HFF-Myc (cell line): ENCODE data around the gene BABAM2.

Experiments
- DNase-seq: peaks from one replicate; pipeline ENCODE4 v3.0.0-alpha.2; 2011; ENCODE audit warnings: low read depth; ENCODE audit errors: extremely low read depth
- H3K4me3 ChIP-seq: replicated peaks from 2 replicates; pipeline ENCODE4 v1.5.1; 2011; ENCODE audit warnings: low read depth, mild to moderate bottlenecking, control low read depth, low read length
- TF ChIP-seq, protein P1 (sequence below): IDR thresholded peaks from 2 replicates; pipeline ENCODE4 v1.5.1; 2012; ENCODE audit warnings: mild to moderate bottlenecking, low read depth, low read length, control low read depth; ENCODE audit errors: missing control alignments

BABAM2 gene

GRCh38 chr2:28358668-28359201 lies 468.2 kb downstream of the BABAM2 start:
- H3K4me3 ChIP-seq, result no peak overlapping the region
- DNase-seq, result no peak
- TF ChIP-seq, protein P1, sequence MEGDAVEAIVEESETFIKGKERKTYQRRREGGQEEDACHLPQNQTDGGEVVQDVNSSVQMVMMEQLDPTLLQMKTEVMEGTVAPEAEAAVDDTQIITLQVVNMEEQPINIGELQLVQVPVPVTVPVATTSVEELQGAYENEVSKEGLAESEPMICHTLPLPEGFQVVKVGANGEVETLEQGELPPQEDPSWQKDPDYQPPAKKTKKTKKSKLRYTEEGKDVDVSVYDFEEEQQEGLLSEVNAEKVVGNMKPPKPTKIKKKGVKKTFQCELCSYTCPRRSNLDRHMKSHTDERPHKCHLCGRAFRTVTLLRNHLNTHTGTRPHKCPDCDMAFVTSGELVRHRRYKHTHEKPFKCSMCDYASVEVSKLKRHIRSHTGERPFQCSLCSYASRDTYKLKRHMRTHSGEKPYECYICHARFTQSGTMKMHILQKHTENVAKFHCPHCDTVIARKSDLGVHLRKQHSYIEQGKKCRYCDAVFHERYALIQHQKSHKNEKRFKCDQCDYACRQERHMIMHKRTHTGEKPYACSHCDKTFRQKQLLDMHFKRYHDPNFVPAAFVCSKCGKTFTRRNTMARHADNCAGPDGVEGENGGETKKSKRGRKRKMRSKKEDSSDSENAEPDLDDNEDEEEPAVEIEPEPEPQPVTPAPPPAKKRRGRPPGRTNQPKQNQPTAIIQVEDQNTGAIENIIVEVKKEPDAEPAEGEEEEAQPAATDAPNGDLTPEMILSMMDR, result no peak

DNA sequence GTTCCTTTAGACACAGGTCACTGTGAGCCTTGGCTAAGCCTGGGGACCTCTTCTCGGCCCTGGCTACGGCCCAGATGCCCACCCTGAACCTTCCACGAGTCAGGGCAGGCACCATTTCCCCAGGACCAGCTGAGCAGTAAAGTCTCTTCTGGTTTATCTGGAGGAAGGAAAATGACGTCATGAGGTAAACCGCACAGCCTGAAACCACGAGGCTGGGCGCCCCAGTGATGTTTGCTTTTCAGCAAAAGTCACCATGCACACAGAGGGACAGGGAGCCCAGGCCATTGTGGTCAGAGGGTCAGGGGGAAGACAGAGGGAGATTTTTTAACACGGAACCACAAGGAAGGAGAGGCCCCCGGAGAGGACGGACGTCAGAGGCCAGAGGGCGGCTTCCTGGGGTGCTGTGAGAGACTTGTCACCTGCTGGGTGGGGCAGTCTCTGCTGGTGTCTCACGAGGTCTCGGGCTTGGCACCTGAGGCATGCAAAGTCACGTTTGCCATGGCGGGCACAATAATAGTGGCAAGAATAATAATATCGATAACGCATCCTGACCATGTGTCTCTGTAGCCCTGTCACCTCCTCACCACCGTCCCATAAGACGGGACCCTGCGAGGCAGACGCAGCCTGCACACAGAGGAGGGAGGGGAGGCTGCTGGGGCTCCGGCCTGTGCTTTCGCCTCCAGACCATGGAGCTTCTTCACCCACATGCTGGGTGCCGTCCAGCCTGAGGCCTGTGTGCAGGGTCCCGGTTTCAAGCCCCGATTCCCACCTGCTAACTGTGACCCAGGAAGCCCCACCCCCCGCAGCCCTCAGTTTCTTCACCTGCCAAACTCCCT lies 468.9 kb downstream of the BABAM2 start:
- no peak overlapping the region for H3K4me3 ChIP-seq
- DNase-seq, result no peak
- TF ChIP-seq, protein P1, result no peak

GRCh38 chr2:28360058-28360717 lies 469.7 kb downstream of the BABAM2 start:
- no peak for DNase-seq
- TF ChIP-seq, protein P1, result no peak
- H3K4me3 ChIP-seq, result no peak overlapping the region

DNA sequence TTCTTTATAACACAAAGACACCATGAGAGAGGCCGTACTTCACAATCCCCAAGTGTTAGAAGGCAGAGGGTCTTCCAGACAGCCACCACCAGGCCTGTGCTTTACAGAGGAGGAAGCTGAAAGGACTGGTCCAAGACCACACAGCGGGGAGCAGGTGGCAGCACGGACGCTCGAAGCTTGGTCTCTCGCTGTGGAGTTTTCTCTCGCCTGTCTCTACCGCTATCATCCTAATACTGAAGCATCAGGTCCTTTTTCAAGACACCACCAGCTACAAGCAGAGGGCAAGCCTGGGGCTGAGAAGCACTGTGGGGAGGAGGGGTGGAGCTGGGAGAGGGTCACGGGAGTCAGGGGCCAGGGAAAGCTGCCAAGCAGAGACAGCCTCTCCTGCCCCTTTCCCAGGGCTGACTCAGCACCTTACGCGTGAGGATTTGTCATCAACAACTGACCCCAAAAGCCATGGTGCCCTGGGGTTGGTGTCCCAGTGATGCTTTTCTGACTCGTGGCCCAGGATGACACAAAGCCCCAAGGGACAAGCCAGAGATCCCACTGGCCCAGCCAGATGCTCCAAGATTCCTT lies 470.3 kb downstream of the BABAM2 start:
- no peak overlapping the region for H3K4me3 ChIP-seq
- DNase-seq, result no peak
- TF ChIP-seq, protein P1, result no peak

DNA sequence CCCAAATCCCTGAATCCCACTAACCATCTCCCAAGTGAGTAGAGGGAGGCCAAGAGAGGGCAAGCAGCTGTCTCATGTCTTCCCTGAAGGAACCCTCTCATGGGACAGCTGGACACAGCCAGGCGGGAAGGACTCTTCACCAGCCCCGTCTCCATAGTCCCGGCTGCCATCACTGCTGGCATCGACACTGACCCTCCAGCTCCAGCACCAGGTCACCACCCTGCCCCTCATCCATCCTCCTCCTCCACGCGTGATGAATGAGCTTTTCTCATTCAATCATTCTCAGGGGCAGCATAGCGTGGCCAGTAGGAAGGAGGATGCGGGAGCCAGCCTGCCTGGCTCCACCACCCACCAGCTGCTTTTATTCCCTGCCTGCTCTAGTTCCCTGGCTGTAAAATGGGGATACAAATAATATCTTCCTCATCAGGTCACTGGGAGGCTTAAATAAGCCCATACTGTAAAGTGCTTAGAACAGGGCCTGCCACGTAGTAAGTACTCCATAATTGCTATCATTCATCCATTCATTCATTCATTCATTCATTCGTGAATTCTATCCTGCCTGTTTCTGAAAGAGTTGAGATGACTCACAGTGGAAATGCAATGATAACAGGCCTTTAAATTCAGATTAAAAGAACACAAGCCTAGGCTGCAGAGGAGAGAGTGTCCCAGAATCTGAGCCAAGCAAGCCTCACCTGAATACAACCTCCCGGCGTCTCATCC lies 471.6 kb downstream of the BABAM2 start:
- TF ChIP-seq, protein P1, result no peak
- H3K4me3 ChIP-seq, result no peak overlapping the region
- no peak for DNase-seq

- TF ChIP-seq, protein P1, result no peak
- H3K4me3 ChIP-seq, result no peak overlapping the region
- DNase-seq, result no peak
These were observed 472.5 kb downstream of the BABAM2 start for GRCh38 chr2:28362991-28363521.
